Prostate gland (tissue), 2 donors: ENCODE data around the gene FAM131B.

ENCODE experiments used
- CTCF ChIP-seq, 4 experiments: fragments of 200-600 bp in 2 of 4; fragments of 450-650 bp in 2 of 4; sonication (generic) in 2 of 4; IDR thresholded peaks; 1 replicate in 3 of 4; 2 replicates in 1 of 4; pipeline ENCODE4 v1.5.1; 2016 to 2019; ENCODE audit warnings: antibody characterized with exemption in 4 of 4, mild to moderate bottlenecking in 2 of 4, moderate library complexity in 2 of 4
- POLR2A ChIP-seq: fragments of 450-650 bp; IDR thresholded peaks from one replicate; pipeline ENCODE4 v1.6.1; 2016; ENCODE audit warnings: antibody characterized with exemption, mild to moderate bottlenecking

GRCh38 chr7:143363016-143363937, 764 bp upstream of the FAM131B start:
- TF ChIP-seq CTCF (IDR thresholded peaks at IDR 0.05) (no peak), POLR2A (no peak)
